GM19351 (cell line): ENCODE results near the gene CCNY.

Experiments
- ATAC-seq: cut with Tn5 transposase; IDR thresholded peaks from one replicate; pipeline ENCODE4 v1.9.1; 2021; ENCODE audit warnings: mild to moderate bottlenecking, moderate library complexity; ENCODE audit not compliant: unreplicated experiment

Gene CCNY

DNA sequence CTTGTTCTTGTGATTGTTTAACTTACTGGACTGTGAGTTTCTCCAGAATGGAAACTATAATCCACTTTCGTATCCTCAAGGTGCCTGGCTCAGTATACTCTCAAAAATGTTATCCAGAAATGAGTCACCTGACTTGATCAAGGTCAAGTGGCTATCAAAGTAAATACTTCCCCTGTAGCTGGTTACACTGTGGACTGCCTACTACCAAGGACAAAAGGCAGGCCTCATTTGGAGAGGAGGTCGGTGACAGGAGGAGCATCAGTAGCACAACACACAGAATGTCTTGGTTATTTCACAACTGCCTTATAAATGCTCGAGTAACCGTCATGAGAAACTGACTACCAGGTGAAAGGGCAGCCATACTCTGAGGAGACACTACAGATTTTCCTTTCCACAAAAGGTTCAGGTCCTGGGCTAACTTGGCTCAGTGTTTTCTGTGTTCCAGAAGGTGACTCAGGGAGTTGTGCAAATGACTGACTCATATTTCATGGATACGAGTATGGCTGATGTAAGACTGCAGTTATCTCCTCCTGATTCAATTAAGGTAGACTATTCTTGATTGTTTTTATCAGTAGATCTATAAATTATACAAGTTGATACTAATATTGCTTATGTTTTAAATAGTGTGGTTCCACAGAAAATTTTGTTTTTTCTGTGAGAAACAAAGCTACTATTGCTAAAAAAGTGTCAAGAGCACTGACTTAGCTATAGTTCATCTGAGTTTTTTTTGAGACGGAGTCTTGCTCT lies 4.2 kb upstream of the CCNY start:
- no peak for ATAC-seq

DNA sequence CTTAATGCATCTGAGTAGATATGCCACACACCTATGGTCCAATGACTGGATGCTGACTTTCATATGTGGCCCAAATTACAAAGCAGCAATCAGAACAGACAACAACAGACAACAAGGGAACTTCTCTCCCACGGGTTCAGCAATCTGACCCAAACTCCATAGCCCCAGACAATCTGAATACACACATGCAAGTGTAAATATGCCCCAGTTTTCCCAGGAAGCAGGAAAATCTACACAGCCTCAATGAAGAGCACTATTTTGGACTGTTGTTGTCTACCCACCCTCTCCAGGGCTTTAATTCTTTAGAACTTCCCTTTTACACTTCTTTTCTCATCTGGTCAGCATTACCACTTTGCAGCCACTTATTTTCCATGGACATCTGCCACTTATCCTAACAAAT lies 2.0 kb upstream of the CCNY start:
- ATAC-seq: no peak

DNA sequence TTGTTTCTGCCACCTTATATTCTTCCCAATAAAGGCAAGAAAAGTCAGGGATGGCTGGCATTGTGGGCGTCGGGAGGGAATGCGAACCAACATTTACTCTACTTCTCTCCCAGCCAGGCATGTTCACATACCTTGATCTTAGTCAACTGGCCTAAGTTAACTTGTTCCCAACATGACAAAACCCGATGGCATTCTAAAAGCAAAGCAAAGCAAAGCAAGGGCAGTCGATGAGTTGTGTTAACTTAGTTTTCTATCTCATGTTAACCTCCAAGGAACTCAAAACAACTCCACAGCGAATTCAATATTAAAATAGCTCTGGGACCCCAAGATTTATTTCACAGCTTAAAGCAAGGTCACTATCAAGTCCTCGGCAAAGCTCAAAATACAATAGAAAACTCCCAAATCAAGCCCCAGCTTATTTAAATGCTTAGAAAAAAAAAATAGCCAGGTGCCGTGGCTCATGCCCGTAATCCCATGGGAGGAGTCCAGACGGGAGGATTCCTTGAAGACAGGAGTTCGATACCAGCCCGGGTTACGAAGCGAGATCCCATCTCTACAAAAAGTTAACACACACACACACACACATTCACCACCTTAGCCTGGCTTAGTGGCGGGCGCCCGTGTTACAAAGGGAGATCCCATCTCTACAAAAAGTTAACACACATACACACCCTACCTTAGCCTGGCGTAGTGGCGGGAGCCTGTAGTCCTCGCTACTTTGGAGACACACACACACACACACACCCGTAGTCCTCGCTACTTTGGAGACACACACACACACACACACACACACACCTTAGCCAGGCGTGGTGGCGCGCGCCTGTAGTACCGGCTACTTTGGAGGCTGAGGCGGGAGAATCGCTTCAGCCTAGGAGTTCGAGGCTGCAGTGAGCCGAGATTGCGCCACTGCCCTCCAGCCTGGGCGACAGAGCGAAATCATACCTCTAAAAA lies 901 bp upstream of the CCNY start:
- peak; percentile 7 for ATAC-seq

DNA sequence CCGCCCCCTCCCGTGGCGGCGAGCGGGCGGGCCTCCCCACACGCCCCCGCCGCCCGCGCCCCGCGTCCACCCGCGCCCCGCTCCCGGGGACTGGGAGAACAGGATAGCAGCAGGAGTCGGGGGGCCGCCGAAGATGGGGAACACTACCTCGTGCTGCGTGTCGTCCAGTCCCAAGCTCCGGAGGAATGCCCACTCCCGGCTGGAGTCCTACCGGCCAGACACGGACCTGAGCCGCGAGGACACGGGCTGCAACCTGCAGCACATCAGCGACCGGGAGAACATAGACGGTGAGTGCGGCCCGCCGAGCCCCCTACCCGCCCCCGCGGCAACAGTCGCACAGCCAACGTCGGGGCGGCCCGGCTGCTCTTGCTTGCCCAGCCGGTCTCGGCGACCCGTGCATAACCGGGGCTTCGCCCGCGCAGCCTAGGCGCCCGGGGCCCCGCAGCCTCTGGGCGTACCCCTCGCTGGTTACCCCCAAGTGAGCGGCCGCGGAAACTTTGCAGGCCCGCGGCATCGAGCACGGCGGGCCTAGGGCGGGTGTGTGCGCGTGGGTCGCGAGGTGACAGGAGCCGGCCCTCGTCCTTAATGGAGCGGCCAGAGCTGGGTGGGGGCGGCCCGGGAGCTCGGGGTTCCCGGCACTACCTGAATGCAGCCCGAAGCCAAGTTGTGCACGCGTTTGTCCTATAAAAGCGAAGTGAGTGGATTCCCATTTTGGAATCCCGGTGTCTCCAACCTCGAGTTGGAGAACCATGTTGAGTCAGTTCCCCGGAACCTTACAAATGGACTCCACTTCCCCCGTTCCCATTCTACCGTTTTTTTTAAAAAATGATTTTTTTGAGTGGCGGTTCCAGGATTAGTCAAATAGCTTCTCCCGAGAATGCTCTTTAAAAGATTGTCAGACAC lies 863 bp downstream of the CCNY start:
- ATAC-seq: peak; percentile 11

DNA sequence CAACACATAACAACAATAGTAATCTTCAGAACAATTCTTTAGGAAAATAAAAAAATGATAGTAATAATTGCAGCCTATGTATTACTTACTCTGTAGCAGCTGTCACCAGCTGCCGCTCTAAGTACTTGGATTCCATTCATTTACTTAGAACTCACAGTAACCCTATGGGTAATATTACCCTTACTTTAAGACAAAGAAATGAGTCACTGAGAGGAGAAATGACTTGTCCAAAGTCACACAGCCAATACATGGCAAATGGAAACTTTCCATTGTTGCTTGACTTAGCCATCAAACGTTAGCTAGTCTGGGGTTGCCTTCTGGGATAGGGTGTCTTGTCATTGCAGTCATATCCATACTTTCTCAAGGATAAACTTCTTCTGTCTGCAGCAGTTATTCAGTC lies 3.6 kb downstream of the CCNY start:
- ATAC-seq: peak; percentile 38

DNA sequence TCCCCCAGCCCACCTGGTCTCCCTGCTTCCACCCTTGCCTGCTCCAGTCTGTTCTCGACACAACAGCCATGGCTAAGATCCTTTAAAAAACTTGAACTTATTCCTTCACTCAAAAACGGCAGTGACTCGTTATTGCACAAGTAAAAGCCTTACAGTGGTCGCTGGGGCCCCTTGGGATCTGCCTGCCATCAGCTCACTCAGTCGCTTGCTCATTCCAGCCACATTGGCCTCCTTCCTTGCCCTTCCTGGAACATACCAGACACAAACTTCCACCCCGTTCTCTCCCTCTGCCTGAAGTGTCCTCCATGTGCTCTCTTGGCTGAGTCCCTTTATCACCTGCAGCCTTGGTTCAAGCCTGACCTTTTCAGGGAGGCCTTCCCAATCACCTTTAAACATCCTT lies 4.7 kb downstream of the CCNY start:
- no peak for ATAC-seq

DNA sequence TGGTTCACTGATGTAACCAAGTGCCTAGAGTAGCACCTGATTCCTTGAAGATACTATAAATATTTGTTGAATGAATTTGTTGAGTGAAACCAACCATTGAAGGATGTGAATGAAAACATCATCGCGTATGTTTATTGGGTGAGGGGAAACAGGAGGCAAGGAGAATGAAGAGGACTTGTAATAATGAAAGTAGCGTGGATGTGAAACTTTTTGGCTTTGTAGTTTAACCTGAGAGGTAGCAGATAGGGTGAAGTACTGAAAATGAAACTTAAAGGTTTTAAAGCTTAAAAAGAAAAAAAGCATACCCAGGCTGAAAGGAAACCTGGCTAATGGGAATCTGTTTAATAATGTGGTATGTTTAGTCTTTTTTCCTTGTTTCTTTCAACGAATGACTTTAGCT lies 5.2 kb downstream of the CCNY start:
- peak; percentile 75 for ATAC-seq

DNA sequence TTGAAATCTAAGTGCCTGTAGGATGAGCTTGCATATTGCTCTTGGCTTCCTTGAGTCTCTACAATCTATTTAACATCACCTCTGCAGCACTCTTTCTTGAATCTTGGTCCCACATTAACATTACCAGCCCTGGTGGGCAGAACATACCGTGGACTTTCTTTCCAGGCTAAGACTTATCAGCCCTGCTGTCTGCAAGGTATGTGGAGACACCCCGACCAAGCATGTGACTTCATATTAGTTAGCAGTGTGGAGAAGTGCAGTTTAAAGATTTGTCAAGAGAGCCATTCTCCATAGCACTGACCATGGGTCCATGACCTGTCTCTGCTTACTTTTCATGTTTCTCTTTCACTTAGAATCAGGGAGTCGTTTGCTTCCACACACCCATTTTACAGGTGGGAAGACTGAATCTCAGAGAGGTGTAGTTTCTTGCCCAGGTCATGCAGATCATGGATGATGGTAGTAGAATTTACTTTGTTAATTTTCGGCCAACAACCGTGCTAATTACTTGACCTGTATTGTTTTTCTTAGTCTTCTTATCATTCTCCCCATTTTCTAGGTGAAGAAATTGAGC lies 6.0 kb downstream of the CCNY start:
- no peak for ATAC-seq

DNA sequence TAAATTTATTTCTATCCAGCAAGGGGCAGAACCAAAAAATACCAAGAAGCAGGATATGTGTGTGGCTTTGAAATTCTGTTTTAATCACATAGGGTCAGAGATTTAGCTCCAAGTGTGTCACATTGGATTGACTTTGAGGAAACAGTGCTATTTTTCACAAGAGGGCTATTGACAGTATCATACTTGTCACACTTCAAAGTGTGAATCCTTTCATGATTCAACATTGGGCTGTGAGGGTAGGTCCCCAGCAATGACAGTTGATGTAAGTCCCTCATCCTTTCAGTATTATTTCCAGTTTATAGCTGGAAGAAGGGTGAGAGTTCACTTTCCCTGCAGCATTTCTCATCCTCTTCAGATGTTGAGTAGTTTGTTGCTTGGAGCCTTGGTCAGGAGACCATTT lies 7.4 kb downstream of the CCNY start:
- no peak for ATAC-seq

DNA sequence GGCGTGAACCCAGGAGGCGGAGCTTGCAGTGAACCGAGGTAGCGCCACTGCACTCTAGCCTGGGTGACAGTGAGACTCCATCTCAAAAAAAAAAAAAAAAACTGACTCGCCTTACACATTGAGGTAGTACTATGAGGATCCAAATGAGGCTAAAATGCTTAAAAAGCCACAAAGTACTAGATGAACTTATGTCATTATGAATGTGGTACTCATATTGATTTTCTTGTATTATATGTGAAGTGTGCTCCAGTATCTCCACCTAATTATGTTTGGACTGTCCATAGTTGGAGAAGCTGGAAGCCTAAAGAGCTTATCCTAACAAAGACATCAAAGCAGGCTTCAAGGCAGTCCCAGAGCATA lies 9.1 kb downstream of the CCNY start:
- ATAC-seq: no peak

DNA sequence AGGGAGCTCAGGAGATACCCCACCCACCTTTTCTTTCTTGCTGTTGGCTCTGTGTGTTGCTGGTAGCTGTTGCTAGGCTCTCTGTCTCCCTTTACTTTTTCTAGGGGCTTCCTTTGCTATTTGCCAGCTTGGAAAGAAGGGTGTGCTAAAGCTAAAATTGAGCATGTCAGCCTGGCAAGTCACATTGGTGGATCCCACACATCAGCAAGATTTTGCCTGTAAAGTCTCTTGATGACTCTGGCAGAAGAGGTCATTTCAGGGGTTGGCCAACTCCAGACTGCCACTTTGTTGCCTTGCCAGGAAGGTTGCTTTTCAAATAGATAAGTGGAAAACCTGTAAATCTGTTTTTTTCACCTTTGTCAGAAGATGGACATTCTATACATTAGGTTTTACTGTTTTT lies 9.9 kb downstream of the CCNY start:
- ATAC-seq: no peak

DNA sequence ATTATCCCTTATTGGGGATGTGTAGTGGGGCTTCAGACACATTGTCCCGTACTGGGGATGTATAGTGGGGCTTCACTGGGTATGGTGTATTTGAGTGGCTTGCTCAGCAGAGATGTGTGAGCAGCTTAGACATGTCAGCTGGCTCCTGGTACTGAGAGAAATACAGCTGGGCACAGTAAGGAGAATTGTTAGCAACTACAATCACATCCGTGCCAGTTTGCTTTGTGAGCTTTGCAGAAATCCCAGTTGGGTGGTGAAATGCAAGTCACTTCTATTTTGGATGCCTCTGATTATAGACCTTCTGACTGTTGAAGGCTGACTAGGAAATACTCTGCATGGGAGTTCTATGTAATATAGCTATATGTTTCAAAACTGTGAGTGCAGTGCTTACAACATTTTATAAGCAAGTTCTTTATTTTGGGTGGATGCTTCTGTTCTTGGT lies 10.8 kb downstream of the CCNY start:
- no peak for ATAC-seq

DNA sequence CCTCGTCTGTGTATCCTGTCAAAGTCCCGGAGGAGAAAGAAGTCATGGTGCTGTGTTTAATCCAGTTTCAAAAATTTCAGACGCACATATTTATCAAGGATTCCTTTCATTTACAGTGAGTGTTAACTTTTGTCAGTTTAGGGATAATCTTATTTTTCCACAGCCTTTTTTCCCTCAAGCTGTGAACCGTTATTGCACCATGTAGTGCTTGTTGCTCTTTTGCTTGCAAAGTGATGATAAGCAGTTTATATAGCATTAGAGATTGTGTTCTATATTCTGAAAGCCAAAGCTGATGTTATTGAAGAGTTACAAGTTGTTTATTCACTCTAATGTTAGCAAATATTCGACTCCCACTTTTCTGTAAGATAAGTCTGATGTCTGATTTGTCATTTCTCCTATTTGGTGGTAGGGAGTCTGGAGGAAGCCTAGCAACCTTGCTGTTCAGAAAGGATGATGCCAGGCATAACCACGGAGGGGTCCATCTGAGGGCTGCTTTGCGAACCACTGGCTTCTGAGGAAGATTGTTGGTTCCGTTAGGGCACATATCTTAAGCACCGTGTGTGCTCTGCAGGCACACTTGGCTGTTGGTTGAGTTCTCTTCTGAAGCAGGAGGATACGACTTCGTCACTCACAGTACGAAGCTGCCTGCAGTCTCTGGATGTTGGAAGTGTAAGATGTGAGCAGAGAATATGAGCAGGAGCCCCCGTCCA lies 11.7 kb downstream of the CCNY start:
- no peak for ATAC-seq

DNA sequence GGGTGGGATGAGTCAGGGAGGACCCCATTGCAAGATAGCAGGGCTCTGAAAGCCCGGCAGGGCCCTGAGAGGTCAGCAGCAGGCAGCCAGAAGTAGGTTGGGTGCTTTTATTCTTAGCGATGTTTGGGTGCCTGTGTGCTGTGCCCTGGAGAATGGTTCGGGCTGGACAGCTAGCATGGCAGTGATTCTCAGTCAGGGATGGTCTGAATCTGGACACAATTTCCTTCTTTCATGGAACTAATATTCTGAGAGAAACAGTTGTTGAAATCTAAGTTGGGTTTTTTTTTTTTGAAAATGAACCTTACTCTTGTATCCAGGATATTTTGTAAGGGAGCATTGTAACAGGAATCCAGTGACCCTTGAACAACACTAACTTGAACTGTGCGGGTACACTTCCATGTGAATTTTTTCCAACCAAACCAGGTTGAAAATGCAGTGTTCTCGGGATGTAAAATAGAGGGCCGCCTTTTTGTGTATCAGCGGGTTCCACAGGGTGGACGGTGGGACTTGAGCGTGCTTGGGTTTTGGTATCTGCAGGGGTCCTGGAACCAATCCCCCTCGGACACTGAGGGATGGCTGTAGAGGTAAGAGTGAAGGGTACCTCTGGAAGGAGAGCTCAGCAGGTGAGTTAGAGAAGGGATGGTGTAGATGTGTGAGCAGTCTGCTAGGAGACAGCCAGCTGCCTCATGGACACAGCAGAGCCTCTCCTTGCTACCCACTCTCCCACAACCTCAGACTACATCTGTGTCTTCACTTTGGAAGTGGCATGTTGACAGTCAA lies 12.5 kb downstream of the CCNY start:
- no peak for ATAC-seq

DNA sequence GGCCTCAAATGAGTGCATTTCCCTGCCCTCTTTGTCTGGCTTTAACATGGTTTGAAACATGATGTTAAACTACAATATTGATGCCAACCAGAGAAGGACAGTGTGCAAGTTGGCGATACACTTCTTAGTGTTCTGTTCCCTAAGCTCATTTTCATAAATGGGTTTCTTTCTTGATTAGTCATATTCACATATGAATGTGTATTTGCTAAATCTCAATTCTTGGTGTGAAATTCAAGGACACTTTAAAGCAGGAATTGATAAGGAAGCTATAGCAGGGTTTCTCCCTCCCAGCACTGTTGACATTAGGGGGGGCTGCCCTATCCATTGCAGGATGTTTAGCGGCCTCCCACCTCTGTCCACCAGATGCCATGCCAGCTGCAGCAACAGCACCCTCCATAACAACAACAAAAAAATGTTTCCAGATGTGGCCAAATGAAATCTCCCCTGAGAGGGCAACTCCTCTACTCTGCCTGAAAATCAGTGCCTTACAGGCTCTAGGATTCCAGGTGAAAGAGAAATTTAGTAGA lies 13.1 kb downstream of the CCNY start:
- ATAC-seq: no peak

DNA sequence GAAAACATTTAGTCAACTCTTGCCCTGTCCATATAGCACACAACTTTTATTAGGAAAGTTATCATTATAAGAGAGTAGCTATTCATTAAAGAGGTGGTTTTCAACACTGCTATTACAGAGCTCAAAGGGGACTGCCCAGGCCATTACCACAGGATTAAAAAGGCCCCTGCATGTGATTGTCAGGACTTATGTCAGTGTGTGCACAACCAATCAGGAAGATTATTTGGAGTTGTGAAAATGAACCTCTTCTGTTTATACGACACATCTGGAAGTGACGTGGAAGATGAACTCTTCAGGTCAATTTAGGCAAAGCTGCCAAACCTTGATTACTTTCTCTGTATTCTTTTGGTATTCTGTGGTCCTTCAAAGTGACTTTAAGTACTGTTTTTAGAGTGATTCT lies 14.7 kb downstream of the CCNY start:
- no peak for ATAC-seq

DNA sequence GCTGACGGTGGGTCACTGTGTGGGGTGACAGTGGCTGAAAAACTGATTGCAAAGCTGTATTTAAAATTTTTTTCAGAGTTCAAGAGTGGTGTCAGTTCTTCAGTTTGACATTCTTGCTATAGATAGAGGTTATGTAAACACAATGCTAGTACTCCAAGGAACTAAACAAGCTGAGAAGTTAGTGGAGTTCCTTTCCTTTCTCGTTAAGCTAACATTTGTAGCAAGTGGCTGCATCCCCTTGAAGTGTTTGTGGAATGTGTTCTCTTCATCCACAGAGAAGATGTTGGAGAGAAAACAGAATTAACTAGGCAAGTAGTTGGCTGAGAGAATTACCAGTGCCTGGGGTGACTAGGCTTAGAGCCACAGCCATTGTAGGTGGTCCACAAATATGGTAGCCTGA lies 15.8 kb downstream of the CCNY start:
- no peak for ATAC-seq

DNA sequence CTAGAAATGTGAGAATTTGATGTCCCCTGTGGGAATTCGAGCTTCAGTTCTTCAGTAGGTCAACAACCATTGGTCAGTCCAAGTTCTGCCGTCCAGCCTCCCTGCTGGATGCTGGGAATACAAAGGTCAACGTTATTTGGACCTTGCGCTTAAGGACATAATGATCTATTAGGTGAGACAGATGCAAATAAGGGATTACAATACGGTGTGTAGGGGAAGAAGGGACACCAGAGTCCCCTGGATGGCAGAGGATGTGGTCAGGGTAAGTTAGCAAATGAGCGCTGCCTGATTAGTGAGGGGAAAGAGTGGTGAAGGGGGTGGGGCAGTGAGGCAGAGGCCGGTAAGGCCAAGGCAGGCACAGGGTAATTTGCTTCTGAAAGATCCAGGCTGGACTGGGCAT lies 16.2 kb downstream of the CCNY start:
- ATAC-seq: no peak

DNA sequence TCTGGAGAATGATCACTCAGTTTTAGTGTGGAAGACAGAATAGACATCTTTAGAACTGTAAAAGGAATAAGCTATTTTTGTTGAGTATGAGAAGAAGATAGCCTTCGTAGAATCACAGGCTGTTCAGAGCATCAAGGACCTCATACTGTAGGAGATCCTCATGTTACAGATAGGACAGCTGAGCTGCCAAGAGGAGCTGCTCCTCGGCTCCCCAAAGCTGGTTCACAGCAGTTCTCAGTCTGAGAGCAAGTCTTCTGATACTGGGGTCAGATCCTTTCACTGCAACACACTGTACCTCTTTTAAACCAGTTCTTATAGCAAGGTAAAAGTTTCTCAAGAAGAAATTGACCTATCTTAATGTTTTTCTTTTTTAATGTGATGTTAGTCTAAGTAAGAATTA lies 17.1 kb downstream of the CCNY start:
- ATAC-seq: no peak
